Fibroblast of pulmonary artery (primary cell): Measurements from ENCODE around the gene CDC42.

Source experiments
- DNase-seq: peaks from one replicate; pipeline ENCODE4 v3.0.0-alpha.2; 2010; ENCODE audit warnings: low read depth
- H3K4me3 ChIP-seq: replicated peaks from 2 replicates; pipeline ENCODE4 v1.5.1; 2011; ENCODE audit warnings: low read depth, mild to moderate bottlenecking, control low read depth, low read length, moderate library complexity
- TF ChIP-seq, protein P1 (sequence below): IDR thresholded peaks from 2 replicates; pipeline ENCODE4 v1.5.1; 2011; ENCODE audit warnings: mild to moderate bottlenecking, control low read depth, low read length, inconsistent platforms; ENCODE audit errors: missing control alignments

The CDC42 gene

DNA sequence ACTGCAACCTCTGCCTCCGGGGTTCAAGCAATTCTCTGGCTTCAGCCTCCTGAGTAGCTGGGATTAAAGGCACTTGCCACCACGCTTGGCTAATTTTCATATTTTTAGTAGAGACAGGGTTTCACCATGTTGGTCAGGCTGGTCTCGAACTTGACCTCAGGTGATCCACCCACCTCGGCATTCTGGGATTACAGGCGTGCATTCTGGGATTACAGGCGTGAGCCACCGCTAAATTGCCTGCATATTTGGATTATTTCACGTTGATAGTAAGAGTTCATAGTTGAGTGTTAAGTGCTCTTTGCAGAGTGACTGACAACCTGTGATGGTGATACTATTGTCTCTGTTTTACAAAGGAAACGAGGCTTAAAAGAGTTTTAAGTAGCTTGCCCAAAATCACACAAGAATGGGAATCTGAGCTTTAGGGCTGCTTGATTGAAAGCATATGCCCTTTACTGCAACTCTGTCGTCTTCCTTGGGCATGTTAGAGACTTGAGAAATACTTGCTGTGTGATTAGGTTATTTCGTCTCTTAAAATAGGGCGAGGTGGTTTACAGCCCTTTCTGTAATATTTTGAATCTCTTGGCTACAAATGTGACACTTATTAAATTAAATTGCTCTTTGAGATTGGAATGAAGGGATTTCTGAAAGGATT lies 12.4 kb downstream of the CDC42 start:
- no peak for DNase-seq
- H3K4me3 ChIP-seq, result no peak overlapping the region
- TF ChIP-seq, protein P1, sequence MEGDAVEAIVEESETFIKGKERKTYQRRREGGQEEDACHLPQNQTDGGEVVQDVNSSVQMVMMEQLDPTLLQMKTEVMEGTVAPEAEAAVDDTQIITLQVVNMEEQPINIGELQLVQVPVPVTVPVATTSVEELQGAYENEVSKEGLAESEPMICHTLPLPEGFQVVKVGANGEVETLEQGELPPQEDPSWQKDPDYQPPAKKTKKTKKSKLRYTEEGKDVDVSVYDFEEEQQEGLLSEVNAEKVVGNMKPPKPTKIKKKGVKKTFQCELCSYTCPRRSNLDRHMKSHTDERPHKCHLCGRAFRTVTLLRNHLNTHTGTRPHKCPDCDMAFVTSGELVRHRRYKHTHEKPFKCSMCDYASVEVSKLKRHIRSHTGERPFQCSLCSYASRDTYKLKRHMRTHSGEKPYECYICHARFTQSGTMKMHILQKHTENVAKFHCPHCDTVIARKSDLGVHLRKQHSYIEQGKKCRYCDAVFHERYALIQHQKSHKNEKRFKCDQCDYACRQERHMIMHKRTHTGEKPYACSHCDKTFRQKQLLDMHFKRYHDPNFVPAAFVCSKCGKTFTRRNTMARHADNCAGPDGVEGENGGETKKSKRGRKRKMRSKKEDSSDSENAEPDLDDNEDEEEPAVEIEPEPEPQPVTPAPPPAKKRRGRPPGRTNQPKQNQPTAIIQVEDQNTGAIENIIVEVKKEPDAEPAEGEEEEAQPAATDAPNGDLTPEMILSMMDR, result no peak

DNA sequence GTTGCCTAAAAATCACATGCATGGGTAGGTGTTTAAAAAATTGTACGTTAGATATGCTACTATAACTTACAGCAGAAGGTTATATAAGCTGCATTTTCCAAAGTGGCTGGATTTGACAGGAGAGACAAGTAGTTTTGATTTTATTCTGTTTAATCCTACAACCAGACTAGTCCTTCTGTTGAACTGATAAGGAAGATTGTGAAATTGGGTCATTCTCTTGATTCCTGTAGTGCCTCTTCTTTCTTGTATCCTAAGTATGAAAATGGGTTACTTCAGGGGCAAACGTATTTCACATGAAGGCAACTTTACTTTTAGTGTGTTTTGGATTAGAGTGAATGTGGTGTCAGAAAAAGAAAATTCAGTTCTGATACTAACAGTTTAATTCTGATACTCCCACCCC lies 19.0 kb downstream of the CDC42 start:
- H3K4me3 ChIP-seq, result no peak overlapping the region
- no peak for DNase-seq
- TF ChIP-seq, protein P1, result no peak

DNA sequence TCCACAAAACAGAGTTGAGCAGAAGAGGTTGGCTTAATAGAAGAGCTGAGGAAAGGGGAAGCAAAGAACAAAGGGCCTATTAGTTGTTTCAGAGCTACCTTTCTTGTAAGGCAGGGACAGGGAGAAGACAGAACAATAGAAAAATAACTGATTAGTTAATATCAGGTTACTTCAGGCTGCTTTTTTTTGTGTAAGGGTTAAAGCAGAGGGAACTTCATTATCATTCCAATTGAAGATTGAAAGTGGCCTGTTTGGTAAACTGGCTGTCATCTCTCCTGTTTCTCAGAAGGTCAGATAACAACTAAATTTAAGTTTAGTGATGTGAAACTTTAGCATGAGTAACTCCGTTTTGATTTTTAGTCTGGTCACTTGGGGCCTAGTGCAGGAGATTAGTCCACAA lies 22.3 kb downstream of the CDC42 start:
- no peak for DNase-seq
- no peak overlapping the region for H3K4me3 ChIP-seq
- TF ChIP-seq, protein P1, result no peak

DNA sequence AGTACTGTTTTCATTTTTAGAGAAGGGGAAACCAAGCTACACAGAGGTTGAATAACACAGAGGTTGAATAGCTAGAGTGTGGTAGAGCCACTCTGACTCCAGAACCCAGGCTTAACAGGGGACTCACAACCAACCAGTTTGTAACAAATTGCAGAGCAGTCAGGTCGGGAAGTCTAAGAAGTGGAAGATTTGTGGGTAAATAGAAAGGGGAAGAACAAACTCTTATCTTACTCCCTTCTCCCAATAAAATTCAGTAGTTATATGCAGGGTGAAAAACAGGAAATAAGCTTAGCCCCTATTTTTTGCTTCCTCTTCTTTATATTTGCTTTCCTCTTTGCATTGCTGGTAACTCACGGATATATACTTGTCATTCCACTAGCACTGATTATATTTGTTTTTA lies 23.2 kb downstream of the CDC42 start:
- DNase-seq, result no peak
- TF ChIP-seq, protein P1, result no peak
- H3K4me3 ChIP-seq, result no peak overlapping the region

DNA sequence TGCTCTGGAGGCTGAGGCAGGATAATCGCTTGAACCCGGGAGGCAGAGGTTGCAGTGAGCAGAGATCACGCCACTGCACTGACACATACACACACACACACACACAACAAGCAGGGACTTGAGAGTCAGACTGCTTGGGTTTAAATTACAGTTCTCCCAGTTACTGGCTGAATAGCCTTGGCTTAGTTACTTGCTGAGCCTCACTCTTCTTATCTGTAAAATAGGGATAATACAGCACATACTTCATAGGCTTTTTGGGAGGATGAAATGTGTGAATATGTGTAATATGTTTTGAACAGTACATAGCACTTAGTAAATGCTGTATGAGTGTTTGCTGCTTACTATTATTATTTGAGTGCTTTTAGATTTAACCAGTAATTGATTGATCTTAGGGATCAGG lies 23.8 kb downstream of the CDC42 start:
- no peak for DNase-seq
- H3K4me3 ChIP-seq, result no peak overlapping the region
- TF ChIP-seq, protein P1, result no peak

DNA sequence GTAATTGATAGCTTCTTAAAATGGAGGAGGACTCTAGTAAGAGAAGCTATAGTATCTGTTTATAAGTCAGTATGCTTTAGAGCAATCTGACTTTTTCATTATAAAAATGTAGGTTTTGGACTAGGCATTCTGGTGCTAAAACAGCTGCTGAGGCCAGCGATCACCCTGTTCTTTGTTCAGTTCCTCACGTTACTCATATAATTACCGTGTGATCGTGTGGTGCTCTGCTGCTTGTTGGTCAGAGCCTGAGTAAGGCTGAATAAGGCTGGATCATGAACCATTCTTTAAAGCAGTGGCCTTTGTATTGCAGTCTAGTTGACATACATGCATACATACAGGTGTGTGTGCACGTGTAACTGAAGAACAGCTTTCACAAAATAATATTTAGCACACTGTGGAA lies 25.2 kb downstream of the CDC42 start:
- no peak for DNase-seq
- H3K4me3 ChIP-seq, result no peak overlapping the region
- TF ChIP-seq, protein P1, result no peak

DNA sequence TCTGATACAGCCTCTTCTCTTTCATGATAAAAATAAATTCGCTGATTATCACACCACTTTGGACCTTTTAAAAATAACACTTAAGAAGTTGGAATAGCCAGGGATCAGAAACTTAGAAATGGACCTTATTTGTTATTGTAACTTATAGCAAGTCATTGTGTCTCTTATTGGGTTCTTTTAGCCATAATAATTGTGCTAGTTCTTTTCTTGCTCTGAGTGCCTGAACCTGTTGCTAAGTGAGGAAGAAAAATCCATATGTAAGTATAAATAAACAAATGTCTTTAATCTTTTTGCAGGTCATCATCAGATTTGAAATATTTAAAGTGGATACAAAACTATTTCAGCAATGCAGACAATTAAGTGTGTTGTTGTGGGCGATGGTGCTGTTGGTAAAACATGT lies 25.6 kb downstream of the CDC42 start:
- no peak overlapping the region for H3K4me3 ChIP-seq
- DNase-seq, result no peak
- TF ChIP-seq, protein P1, result no peak
